Progenitor cell of endocrine pancreas (in vitro differentiated cells): ENCODE results near the gene ACOXL. TPM values are rescaled to one million over a fixed set of nuclear protein-coding genes. Genes with fewer than 3 reads are reported as not detected.

Experiments
- DNase-seq: peaks from one replicate; pipeline ENCODE4 v3.0.0; 2021; ENCODE audit warnings: low spot score; ENCODE audit not compliant: unreplicated experiment
- H3K27ac Mint-ChIP-seq: 2 replicates; pipeline ENCODE4 v1.8.0; 2021; ENCODE audit warnings: mild to moderate bottlenecking, moderate library complexity, mixed read lengths
- H3K27me3 Mint-ChIP-seq: 2 replicates; pipeline ENCODE4 v1.8.0; 2021; ENCODE audit warnings: mixed read lengths
- H3K36me3 Mint-ChIP-seq: 2 replicates; pipeline ENCODE4 v1.8.0; 2022; ENCODE audit warnings: mixed read lengths; ENCODE audit not compliant: insufficient read depth
- H3K4me1 Mint-ChIP-seq: 2 replicates; pipeline ENCODE4 v1.8.0; 2021; ENCODE audit warnings: low read depth, mixed read lengths
- H3K4me3 Mint-ChIP-seq: 2 replicates; pipeline ENCODE4 v1.8.0; 2021; ENCODE audit warnings: low read depth, mild to moderate bottlenecking, moderate library complexity, mixed read lengths
- H3K9me3 Mint-ChIP-seq: 2 replicates; pipeline ENCODE4 v1.8.0; 2021; ENCODE audit warnings: low read depth, mixed read lengths
- CTCF ChIP-seq: fragments of 200-600 bp; sonication (generic); IDR thresholded peaks from one replicate; pipeline ENCODE4 v1.5.0; 2021; ENCODE audit warnings: antibody characterized with exemption, mild to moderate bottlenecking; ENCODE audit not compliant: unreplicated experiment
- total RNA-seq: library from RNA; stranded (reverse); gene quantifications from 2 replicates; pipeline ENCODE4 v1.2.1, GENCODE V29; 2021

The ACOXL gene
- total RNA-seq, 1 donor from 2014 or later: 0.19 TPM

GRCh38 chr2:111005307-111005706 lies 272.9 kb downstream of the ACOXL start:
- Mint-ChIP-seq H3K36me3 (no peaks in the 10 kb centered on the region), H3K27ac (no peak overlapping the region), H3K4me1 (no peaks in the 10 kb centered on the region), H3K4me3 (no peak overlapping the region), H3K27me3 (no peaks in the 10 kb centered on the region), H3K9me3 (peaks cover 14% of the 10 kb centered on the region)
- no peak for TF ChIP-seq CTCF
- DNase-seq: no peak

- Mint-ChIP-seq H3K4me1 (no peaks in the 10 kb centered on the region), H3K4me3 (no peak overlapping the region), H3K27me3 (no peaks in the 10 kb centered on the region), H3K36me3 (no peaks in the 10 kb centered on the region), H3K27ac (no peak overlapping the region), H3K9me3 (peaks cover 14% of the 10 kb centered on the region)
- DNase-seq: no peak
- no peak for TF ChIP-seq CTCF
Measured at GRCh38 chr2:111005821-111006220, 273.4 kb downstream of the ACOXL start.

- no peaks in the 10 kb centered on the region for H3K4me1 Mint-ChIP-seq
- H3K36me3 Mint-ChIP-seq: peaks cover 2% of the 10 kb centered on the region
- no peak overlapping the region for H3K4me3 Mint-ChIP-seq
- DNase-seq: no peak
- peaks cover 18% of the 10 kb centered on the region for H3K9me3 Mint-ChIP-seq
- H3K27me3 Mint-ChIP-seq: no peaks in the 10 kb centered on the region
- no peak for TF ChIP-seq CTCF
- no peak overlapping the region for H3K27ac Mint-ChIP-seq
Measured at GRCh38 chr2:111007757-111008688, 275.6 kb downstream of the ACOXL start.

GRCh38 chr2:111011218-111011617 lies 278.8 kb downstream of the ACOXL start:
- Mint-ChIP-seq H3K4me3 (no peak overlapping the region), H3K9me3 (peaks cover 24% of the 10 kb centered on the region), H3K4me1 (no peaks in the 10 kb centered on the region), H3K27ac (no peak overlapping the region), H3K27me3 (no peaks in the 10 kb centered on the region), H3K36me3 (peaks cover 4% of the 10 kb centered on the region)
- no peak for DNase-seq
- TF ChIP-seq CTCF: no peak

- no peak overlapping the region for H3K4me3 Mint-ChIP-seq
- no peak for TF ChIP-seq CTCF
- H3K27ac Mint-ChIP-seq: no peak overlapping the region
- H3K4me1 Mint-ChIP-seq: no peaks in the 10 kb centered on the region
- peaks cover 10% of the 10 kb centered on the region for H3K9me3 Mint-ChIP-seq
- no peak for DNase-seq
- H3K27me3 Mint-ChIP-seq: no peaks in the 10 kb centered on the region
- H3K36me3 Mint-ChIP-seq: peaks cover 4% of the 10 kb centered on the region
Measured at GRCh38 chr2:111015283-111015995, 283.1 kb downstream of the ACOXL start.
